Measurements from ENCODE around the gene SLC2A4RG. TPM values are rescaled to one million over a fixed set of nuclear protein-coding genes. Genes with fewer than 3 reads are reported as not detected.
A peak's percentile ranks its signal among the peaks of the same experiment; 100 is the strongest.

SLC2A4RG gene
- total and polyA plus RNA-seq, 2 of the 13 experiments (the other 11 are each of a cell fraction or from before 2014, with no cell fraction given), result 91.4 to 95.9 TPM

DNA sequence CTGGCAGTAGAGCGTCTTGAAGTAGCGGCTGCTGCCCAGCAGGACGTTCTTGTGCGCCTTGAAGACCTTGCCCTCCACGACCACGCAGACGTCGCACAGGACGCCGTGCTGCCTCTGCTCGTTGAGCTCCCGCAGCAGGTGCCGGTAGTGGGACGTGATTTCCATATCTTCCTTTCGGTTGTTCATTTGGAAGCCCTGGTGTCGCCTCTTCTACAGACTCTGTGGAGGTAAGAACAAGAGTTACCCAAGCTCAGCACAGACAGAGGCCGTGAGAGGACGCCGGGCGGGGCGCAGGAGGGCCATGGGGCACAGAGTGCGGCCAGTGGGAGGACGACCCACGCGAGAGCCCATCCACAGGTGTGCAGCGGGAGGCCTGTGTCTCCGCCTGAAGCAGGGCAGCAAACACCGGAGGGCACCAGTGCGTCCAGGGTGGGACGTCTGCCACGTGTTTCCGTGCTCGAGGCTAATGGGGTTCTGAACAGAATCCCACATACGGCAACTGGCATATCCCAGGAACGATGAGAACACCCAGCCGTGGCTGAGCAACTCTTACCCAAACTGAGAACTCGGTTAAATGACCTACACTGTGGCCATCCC is 51.1 kb downstream of the SLC2A4RG start (continued):
- TF ChIP-seq NCOR1 (IDR thresholded peaks at IDR 0.05; ENCODE audit: borderline replicate concordance, low read length) (no peak), RCOR2 (CRISPR knock-in tag; IDR thresholded peaks at IDR 0.05) (no peak), ZNF550 (CRISPR knock-in tag; IDR thresholded peaks at IDR 0.05; ENCODE audit: borderline replicate concordance) (no peak), TAF15 (IDR thresholded peaks at IDR 0.05; ENCODE audit: low read depth, low read length, poor library complexity, severe bottlenecking) (no peak), AGO2 (optimal IDR thresholded peaks at IDR 0.05; ENCODE audit: low read depth, low read length) (no peak), MTF1 (CRISPR knock-in tag; IDR thresholded peaks at IDR 0.05) (no peak), MXI1 (IDR thresholded peaks at IDR 0.05; ENCODE audit: borderline replicate concordance, low read depth, low read length) (no peak)
- TF ChIP-seq, protein P1, sequence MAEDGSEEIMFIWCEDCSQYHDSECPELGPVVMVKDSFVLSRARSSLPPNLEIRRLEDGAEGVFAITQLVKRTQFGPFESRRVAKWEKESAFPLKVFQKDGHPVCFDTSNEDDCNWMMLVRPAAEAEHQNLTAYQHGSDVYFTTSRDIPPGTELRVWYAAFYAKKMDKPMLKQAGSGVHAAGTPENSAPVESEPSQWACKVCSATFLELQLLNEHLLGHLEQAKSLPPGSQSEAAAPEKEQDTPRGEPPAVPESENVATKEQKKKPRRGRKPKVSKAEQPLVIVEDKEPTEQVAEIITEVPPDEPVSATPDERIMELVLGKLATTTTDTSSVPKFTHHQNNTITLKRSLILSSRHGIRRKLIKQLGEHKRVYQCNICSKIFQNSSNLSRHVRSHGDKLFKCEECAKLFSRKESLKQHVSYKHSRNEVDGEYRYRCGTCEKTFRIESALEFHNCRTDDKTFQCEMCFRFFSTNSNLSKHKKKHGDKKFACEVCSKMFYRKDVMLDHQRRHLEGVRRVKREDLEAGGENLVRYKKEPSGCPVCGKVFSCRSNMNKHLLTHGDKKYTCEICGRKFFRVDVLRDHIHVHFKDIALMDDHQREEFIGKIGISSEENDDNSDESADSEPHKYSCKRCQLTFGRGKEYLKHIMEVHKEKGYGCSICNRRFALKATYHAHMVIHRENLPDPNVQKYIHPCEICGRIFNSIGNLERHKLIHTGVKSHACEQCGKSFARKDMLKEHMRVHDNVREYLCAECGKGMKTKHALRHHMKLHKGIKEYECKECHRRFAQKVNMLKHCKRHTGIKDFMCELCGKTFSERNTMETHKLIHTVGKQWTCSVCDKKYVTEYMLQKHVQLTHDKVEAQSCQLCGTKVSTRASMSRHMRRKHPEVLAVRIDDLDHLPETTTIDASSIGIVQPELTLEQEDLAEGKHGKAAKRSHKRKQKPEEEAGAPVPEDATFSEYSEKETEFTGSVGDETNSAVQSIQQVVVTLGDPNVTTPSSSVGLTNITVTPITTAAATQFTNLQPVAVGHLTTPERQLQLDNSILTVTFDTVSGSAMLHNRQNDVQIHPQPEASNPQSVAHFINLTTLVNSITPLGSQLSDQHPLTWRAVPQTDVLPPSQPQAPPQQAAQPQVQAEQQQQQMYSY (CRISPR knock-in tag; IDR thresholded peaks at IDR 0.05), result no peak
- TF ChIP-seq, protein P2, sequence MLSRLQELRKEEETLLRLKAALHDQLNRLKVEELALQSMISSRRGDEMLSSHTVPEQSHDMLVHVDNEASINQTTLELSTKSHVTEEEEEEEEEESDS (CRISPR knock-in tag; IDR thresholded peaks at IDR 0.05; ENCODE audit: borderline replicate concordance), result no peak
- TF ChIP-seq, protein P3, sequence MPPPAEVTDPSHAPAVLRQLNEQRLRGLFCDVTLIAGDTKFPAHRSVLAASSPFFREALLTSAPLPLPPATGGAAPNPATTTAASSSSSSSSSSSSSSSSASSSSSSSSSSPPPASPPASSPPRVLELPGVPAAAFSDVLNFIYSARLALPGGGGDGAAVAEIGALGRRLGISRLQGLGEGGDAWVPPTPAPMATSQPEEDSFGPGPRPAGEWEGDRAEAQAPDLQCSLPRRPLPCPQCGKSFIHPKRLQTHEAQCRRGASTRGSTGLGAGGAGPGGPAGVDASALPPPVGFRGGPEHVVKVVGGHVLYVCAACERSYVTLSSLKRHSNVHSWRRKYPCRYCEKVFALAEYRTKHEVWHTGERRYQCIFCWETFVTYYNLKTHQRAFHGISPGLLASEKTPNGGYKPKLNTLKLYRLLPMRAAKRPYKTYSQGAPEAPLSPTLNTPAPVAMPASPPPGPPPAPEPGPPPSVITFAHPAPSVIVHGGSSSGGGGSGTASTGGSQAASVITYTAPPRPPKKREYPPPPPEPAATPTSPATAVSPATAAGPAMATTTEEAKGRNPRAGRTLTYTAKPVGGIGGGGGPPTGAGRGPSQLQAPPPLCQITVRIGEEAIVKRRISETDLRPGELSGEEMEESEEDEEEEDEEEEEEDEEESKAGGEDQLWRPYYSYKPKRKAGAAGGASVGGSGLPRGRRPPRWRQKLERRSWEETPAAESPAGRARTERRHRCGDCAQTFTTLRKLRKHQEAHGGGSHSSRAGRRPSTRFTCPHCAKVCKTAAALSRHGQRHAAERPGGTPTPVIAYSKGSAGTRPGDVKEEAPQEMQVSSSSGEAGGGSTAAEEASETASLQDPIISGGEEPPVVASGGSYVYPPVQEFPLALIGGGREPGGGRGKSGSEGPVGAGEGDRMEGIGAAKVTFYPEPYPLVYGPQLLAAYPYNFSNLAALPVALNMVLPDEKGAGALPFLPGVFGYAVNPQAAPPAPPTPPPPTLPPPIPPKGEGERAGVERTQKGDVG (CRISPR knock-in tag; IDR thresholded peaks at IDR 0.05; ENCODE audit: borderline replicate concordance), result peak; percentile 62; the same call in 1 of the 2 replicates
- TF ChIP-seq, protein P4, sequence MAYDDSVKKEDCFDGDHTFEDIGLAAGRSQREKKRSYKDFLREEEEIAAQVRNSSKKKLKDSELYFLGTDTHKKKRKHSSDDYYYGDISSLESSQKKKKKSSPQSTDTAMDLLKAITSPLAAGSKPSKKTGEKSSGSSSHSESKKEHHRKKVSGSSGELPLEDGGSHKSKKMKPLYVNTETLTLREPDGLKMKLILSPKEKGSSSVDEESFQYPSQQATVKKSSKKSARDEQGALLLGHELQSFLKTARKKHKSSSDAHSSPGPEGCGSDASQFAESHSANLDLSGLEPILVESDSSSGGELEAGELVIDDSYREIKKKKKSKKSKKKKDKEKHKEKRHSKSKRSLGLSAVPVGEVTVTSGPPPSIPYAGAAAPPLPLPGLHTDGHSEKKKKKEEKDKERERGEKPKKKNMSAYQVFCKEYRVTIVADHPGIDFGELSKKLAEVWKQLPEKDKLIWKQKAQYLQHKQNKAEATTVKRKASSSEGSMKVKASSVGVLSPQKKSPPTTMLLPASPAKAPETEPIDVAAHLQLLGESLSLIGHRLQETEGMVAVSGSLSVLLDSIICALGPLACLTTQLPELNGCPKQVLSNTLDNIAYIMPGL (CRISPR knock-in tag; IDR thresholded peaks at IDR 0.05; ENCODE audit: borderline replicate concordance in 1 of 2, low read depth in 1 of 2), result no peak
- TF ChIP-seq, protein P5, sequence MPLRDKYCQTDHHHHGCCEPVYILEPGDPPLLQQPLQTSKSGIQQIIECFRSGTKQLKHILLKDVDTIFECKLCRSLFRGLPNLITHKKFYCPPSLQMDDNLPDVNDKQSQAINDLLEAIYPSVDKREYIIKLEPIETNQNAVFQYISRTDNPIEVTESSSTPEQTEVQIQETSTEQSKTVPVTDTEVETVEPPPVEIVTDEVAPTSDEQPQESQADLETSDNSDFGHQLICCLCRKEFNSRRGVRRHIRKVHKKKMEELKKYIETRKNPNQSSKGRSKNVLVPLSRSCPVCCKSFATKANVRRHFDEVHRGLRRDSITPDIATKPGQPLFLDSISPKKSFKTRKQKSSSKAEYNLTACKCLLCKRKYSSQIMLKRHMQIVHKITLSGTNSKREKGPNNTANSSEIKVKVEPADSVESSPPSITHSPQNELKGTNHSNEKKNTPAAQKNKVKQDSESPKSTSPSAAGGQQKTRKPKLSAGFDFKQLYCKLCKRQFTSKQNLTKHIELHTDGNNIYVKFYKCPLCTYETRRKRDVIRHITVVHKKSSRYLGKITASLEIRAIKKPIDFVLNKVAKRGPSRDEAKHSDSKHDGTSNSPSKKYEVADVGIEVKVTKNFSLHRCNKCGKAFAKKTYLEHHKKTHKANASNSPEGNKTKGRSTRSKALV (CRISPR knock-in tag; IDR thresholded peaks at IDR 0.05), result no peak
- TF ChIP-seq, protein P6, sequence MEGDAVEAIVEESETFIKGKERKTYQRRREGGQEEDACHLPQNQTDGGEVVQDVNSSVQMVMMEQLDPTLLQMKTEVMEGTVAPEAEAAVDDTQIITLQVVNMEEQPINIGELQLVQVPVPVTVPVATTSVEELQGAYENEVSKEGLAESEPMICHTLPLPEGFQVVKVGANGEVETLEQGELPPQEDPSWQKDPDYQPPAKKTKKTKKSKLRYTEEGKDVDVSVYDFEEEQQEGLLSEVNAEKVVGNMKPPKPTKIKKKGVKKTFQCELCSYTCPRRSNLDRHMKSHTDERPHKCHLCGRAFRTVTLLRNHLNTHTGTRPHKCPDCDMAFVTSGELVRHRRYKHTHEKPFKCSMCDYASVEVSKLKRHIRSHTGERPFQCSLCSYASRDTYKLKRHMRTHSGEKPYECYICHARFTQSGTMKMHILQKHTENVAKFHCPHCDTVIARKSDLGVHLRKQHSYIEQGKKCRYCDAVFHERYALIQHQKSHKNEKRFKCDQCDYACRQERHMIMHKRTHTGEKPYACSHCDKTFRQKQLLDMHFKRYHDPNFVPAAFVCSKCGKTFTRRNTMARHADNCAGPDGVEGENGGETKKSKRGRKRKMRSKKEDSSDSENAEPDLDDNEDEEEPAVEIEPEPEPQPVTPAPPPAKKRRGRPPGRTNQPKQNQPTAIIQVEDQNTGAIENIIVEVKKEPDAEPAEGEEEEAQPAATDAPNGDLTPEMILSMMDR (CRISPR knock-in tag; IDR thresholded peaks at IDR 0.05), result peak; percentile 47

All from HepG2 (cell line).